Measurements from ENCODE around the gene INSR.

The INSR gene

GRCh38 chr19:7250057-7250596, 44.1 kb downstream of the INSR start:
- H3K4me3 ChIP-seq (ENCODE audit: low read depth in 1 of 2, low read length in 1 of 2), result no peak overlapping the region
- no peak overlapping the region for H3K27ac ChIP-seq
- peaks cover 2 to 4% of the 10 kb centered on the region in 2 experiments for H3K4me1 ChIP-seq (ENCODE audit: control insufficient read depth in 1 of 2, insufficient read depth in 1 of 2, low read depth in 1 of 2, low read length in 1 of 2)
- no peaks in the 10 kb centered on the region for H3K36me3 ChIP-seq
- TF ChIP-seq, protein P1, sequence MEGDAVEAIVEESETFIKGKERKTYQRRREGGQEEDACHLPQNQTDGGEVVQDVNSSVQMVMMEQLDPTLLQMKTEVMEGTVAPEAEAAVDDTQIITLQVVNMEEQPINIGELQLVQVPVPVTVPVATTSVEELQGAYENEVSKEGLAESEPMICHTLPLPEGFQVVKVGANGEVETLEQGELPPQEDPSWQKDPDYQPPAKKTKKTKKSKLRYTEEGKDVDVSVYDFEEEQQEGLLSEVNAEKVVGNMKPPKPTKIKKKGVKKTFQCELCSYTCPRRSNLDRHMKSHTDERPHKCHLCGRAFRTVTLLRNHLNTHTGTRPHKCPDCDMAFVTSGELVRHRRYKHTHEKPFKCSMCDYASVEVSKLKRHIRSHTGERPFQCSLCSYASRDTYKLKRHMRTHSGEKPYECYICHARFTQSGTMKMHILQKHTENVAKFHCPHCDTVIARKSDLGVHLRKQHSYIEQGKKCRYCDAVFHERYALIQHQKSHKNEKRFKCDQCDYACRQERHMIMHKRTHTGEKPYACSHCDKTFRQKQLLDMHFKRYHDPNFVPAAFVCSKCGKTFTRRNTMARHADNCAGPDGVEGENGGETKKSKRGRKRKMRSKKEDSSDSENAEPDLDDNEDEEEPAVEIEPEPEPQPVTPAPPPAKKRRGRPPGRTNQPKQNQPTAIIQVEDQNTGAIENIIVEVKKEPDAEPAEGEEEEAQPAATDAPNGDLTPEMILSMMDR (IDR thresholded peaks at IDR 0.05), result no peak
- H3K27me3 ChIP-seq, result no peaks in the 10 kb centered on the region
- H3K9me3 ChIP-seq, result no peaks in the 10 kb centered on the region

- Histone ChIP-seq H3K36me3 (no peaks in the 10 kb centered on the region), H3K4me1 (ENCODE audit: control insufficient read depth in 1 of 2, insufficient read depth in 1 of 2, low read depth in 1 of 2, low read length in 1 of 2) (no peaks in the 10 kb centered on the region), H3K4me3 (ENCODE audit: low read depth in 1 of 2, low read length in 1 of 2) (no peak overlapping the region), H3K9me3 (no peaks in the 10 kb centered on the region), H3K27ac (no peak overlapping the region), H3K27me3 (no peaks in the 10 kb centered on the region)
- TF ChIP-seq, protein P1 (IDR thresholded peaks at IDR 0.05), result no peak
Measured at GRCh38 chr19:7247155-7247554, 47.1 kb downstream of the INSR start.

DNA sequence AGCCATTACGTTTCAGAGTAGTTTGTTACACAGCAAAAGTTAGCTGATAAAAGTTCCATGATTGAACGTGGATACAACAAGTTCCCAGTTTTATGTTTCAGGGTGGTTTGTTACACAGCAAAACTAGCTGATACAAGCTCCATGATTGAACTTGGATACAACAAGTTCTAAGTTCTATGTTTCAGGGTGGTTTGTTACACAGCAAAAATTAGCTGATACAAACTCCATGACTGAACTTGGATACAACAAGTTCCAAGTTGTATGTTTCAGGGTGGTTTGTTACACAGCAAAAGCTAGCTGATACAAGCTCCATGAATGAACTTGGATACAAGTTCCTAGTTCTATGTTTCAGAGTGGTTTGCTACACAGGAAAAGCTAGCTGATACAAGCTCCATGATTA, 47.6 kb downstream of the INSR start:
- Histone ChIP-seq H3K9me3 (no peaks in the 10 kb centered on the region), H3K27ac (no peak overlapping the region), H3K4me3 (ENCODE audit: low read depth in 1 of 2, low read length in 1 of 2) (no peak overlapping the region), H3K36me3 (no peaks in the 10 kb centered on the region), H3K4me1 (ENCODE audit: control insufficient read depth in 1 of 2, insufficient read depth in 1 of 2, low read depth in 1 of 2, low read length in 1 of 2) (no peaks in the 10 kb centered on the region), H3K27me3 (no peaks in the 10 kb centered on the region)
- TF ChIP-seq, protein P1 (IDR thresholded peaks at IDR 0.05), result no peak

DNA sequence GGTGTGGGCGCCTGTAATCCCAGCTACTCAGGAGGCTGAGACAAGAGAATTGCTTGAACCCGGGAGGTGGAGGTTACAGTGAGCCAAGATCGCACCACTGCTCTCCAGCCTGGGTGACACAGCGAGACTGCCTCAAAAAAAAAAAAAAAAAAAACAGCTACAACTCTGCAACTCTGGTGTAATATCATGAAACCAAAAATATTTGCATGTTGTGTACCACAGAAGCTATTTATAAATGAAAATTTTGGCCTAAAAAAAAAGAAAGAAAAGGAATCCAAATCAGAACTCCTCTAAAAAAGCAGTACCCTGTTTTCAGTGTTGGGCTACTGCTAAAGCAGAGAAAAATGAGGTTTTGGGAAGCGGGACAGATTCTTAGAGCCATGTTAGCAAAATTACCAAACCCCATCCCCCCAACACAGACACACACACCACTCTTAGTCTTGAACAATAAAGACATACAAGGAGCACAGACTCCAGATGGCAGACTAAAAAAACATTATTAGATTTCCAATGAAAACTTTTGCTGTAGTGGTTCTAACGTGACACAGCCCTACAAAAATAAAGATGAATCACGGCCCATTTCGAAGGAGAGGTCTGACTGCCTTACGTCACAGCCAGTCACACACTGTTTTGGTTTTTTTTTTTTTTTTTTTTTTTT, 51.5 kb downstream of the INSR start:
- H3K4me3 ChIP-seq (ENCODE audit: low read depth in 1 of 2, low read length in 1 of 2), result no peak overlapping the region
- H3K27me3 ChIP-seq, result no peaks in the 10 kb centered on the region
- H3K36me3 ChIP-seq, result no peaks in the 10 kb centered on the region
- H3K27ac ChIP-seq, result no peak overlapping the region
- no peaks in the 10 kb centered on the region for H3K4me1 ChIP-seq (ENCODE audit: control insufficient read depth in 1 of 2, insufficient read depth in 1 of 2, low read depth in 1 of 2, low read length in 1 of 2)
- no peaks in the 10 kb centered on the region for H3K9me3 ChIP-seq
- TF ChIP-seq, protein P1 (IDR thresholded peaks at IDR 0.05), result no peak

GRCh38 chr19:7238051-7238450, 56.2 kb downstream of the INSR start:
- Histone ChIP-seq H3K4me3 (ENCODE audit: low read depth in 1 of 2, low read length in 1 of 2) (no peak overlapping the region), H3K27me3 (no peaks in the 10 kb centered on the region), H3K27ac (no peak overlapping the region), H3K4me1 (ENCODE audit: control insufficient read depth in 1 of 2, insufficient read depth in 1 of 2, low read depth in 1 of 2, low read length in 1 of 2) (no peaks in the 10 kb centered on the region), H3K9me3 (no peaks in the 10 kb centered on the region), H3K36me3 (no peaks in the 10 kb centered on the region)
- TF ChIP-seq, protein P1 (IDR thresholded peaks at IDR 0.05), result no peak
